ENCODE results near the gene ACSS3. TPM values are rescaled to one million over a fixed set of nuclear protein-coding genes. Genes with fewer than 3 reads are reported as not detected.

The ACSS3 gene
- polyA plus RNA-seq, 1 experiment, result 6.2 TPM

- Histone ChIP-seq H3K4me3 (ENCODE audit: low read depth, low read length) (no peak overlapping the region), H3K36me3 (ENCODE audit: control insufficient read depth, insufficient read depth, low read length) (no peaks in the 10 kb centered on the region), H3K27me3 (ENCODE audit: control insufficient read depth, insufficient read depth, low read length) (no peaks in the 10 kb centered on the region)
- CTCF ChIA-PET, result no interaction called here
- TF ChIP-seq CTCF (IDR thresholded peaks at IDR 0.05; ENCODE audit: insufficient read depth, low read depth, low read length), result no peak
- DNase-seq (ENCODE audit: low read depth), result no peak
- POLR2A ChIA-PET, result no interaction called here
These were observed 7.0 kb upstream of the ACSS3 start for GRCh38 chr12:81070846-81071245.

- ChIA-PET POLR2A (interaction anchor here (0.6 kb wide), 1 partner anchor 214 kb away, joined by 3 read pairs; no protein-coding TSS in a partner anchor), CTCF (no interaction called here)
- DNase-seq (ENCODE audit: low read depth), result no peak
- Histone ChIP-seq H3K4me3 (ENCODE audit: low read depth, low read length) (no peak overlapping the region), H3K36me3 (ENCODE audit: control insufficient read depth, insufficient read depth, low read length) (no peaks in the 10 kb centered on the region), H3K27me3 (ENCODE audit: control insufficient read depth, insufficient read depth, low read length) (no peaks in the 10 kb centered on the region)
- no peak for TF ChIP-seq CTCF (IDR thresholded peaks at IDR 0.05; ENCODE audit: insufficient read depth, low read depth, low read length)
These were observed 2.3 kb upstream of the ACSS3 start for GRCh38 chr12:81075539-81075938.

- 0 out of 2 replicates have a peak overlapping the region, but pooled peaks have one; percentile 56 for H3K4me3 ChIP-seq (ENCODE audit: low read depth, low read length)
- no peaks in the 10 kb centered on the region for H3K36me3 ChIP-seq (ENCODE audit: control insufficient read depth, insufficient read depth, low read length)
- DNase-seq (ENCODE audit: low read depth), result no peak
- ChIA-PET POLR2A (no interaction called here), CTCF (interaction anchor here (1.5 kb wide), 1 partner anchor 52 kb away, joined by 3 read pairs; no protein-coding TSS in a partner anchor)
- H3K27me3 ChIP-seq (ENCODE audit: control insufficient read depth, insufficient read depth, low read length), result no peaks in the 10 kb centered on the region
- TF ChIP-seq CTCF (IDR thresholded peaks at IDR 0.05; ENCODE audit: insufficient read depth, low read depth, low read length), result no peak
These were observed 572 bp upstream of the ACSS3 start for GRCh38 chr12:81077329-81077685.

DNA sequence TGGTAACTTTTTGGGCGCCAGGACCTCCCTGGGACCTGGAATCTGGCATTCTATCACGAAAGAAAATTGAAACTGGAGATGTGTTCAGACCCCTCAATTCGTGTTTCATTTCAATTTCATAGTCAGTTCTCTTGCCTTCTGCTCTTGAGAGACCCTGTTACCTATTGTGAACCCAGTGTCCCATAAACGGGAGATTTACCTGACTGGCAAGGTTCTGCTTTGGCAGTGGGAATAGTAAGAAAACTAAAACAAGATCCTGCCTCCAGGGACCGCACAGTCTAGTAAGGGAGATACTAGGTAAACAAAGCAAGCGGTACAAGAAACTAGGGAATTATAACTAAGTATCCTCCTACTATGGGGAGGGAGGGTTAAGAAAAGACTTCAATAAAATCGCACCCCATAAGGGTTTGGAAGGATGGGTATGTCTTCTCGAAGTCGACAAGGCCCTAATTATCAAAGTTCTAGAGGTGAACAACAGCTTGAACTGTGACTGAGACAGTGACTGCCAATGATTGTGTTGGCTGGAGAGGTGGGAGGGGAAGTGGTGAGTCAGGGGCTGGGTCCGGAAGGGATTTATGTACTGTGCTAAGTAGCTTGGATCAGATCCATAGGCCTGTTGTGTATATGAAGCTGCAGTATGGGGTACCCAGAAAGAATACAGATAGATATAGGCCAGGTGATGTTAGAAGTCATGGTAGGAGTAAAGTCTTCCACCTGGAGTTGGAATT is 754 bp downstream of the ACSS3 start:
- no peaks in the 10 kb centered on the region for H3K27me3 ChIP-seq (ENCODE audit: control insufficient read depth, insufficient read depth, low read length)
- no peak for TF ChIP-seq CTCF (IDR thresholded peaks at IDR 0.05; ENCODE audit: insufficient read depth, low read depth, low read length)

DNA sequence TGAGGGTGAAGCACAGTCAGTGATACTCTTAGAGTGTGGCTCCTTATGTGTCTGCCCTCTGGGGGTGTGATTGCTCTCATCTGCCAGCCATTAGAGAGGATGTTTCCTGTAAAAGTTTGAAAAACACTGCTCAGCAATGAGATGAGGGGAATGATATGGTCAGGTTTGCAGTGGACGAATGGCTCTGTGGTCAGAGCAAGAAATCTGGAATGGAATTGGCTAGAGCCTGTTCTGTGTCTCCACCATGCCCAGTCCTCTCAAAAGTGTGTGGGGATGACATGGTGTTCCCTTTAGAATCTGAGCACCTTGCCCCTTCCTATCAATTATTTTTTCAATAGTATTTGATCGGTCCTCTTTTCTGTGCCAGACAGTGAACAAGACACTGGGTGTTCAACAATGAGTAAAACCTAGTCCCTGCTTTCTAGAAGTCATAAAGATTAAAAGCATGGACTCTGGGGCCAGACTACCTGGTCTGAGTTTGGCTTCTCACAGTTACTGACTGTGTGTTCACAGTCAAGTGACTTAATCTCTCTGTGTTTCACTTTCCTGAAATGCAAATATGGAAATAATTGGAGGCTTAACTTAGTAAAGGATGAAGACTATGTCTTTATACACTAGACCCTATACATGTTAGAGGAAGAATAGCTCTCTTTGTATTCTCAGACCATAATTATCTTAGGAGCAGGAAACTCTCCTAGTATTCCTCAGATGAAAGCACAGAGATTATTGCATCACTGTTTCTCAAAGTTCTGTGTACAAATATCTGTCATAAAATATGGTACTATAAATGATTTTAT is 1.6 kb downstream of the ACSS3 start:
- TF ChIP-seq CTCF (IDR thresholded peaks at IDR 0.05; ENCODE audit: insufficient read depth, low read depth, low read length), result no peak
- ChIA-PET CTCF (interaction anchor here (0.9 kb wide), 1 partner anchor 27 kb away, joined by 3 read pairs; no protein-coding TSS in a partner anchor), POLR2A (no interaction called here)
- no peaks in the 10 kb centered on the region for H3K27me3 ChIP-seq (ENCODE audit: control insufficient read depth, insufficient read depth, low read length)
- DNase-seq (ENCODE audit: low read depth), result no peak
- H3K4me3 ChIP-seq (ENCODE audit: low read depth, low read length), result peak overlapping the region; percentile 56; the same call in 1 of the 2 replicates
- no peaks in the 10 kb centered on the region for H3K36me3 ChIP-seq (ENCODE audit: control insufficient read depth, insufficient read depth, low read length)

More for the DNA sequence above, 754 bp downstream of the ACSS3 start:
- Histone ChIP-seq H3K36me3 (ENCODE audit: control insufficient read depth, insufficient read depth, low read length) (no peaks in the 10 kb centered on the region), H3K4me3 (ENCODE audit: low read depth, low read length) (peak overlapping the region; percentile 56)
- CTCF ChIA-PET, result no interaction called here
- DNase-seq (ENCODE audit: low read depth), result no peak
- POLR2A ChIA-PET, result no interaction called here

Measured in BJ (cell line).